Mucosa of descending colon (tissue), 3 donors: ENCODE data around the gene PRSS3. TPM values are rescaled to one million over a fixed set of nuclear protein-coding genes. Genes with fewer than 3 reads are reported as not detected.
A peak's percentile ranks its signal among the peaks of the same experiment; 100 is the strongest.
"Not testable (repeated sequence)": the region's sequence is repeated elsewhere in the genome, so short reads cannot be mapped to it uniquely, and the experiment has no call there.

ENCODE experiments used
- ATAC-seq: fragments of 200-7000 bp; cut with Tn5 transposase; one replicate; pipeline ENCODE4 v1.9.1; 2020; ENCODE audit warnings: mild to moderate bottlenecking, moderate library complexity
- DNase-seq, 3 donors: peaks; one replicate each; pipeline ENCODE4 v3.0.0-alpha.2; 2020
- H3K36me3 ChIP-seq: fragments of 200-600 bp; one replicate; pipeline ENCODE4 v1.8.0; 2021; ENCODE audit warnings: low read depth, mild to moderate bottlenecking
- H3K4me1 ChIP-seq: fragments of 200-600 bp; one replicate; pipeline ENCODE4 v1.8.0; 2021; ENCODE audit warnings: low read depth, mild to moderate bottlenecking
- H3K4me3 ChIP-seq: fragments of 200-600 bp; one replicate; pipeline ENCODE4 v1.8.0; 2021; ENCODE audit warnings: mild to moderate bottlenecking
- H3K9me3 ChIP-seq: fragments of 200-600 bp; one replicate; pipeline ENCODE4 v1.8.0; 2021; ENCODE audit warnings: mild to moderate bottlenecking
- intact Hi-C, 2 donors: fragments of 100-400 bp; cut with DNase I in 1 of 2; cut with micrococcal nuclease in 1 of 2; formaldehyde crosslinking; loops; one replicate each; pipeline versions ENCODE4 v1.11.0 to v1.11.1; 2022; cut with DNase I, micrococcal nuclease
- total RNA-seq, 3 donors: library from RNA; stranded (reverse); fragmentation: NEBNext Ultra II Directional in 2 of 3; extraction: Animal tissue kit (Norgen Biotek cat#: 25700) in 2 of 3; gene quantifications; one replicate each; pipeline versions ENCODE4 v1.2.1 to v1.2.4, GENCODE V29; 2021 to 2023
- TF ChIP-seq, protein P1 (sequence below): fragments of 200-600 bp; IDR thresholded peaks from one replicate; pipeline ENCODE4 v1.8.0; 2022; ENCODE audit warnings: antibody characterized with exemption, mild to moderate bottlenecking
- donor health status: DM: no; HTN: no; CAD: no; lungs with moderate emphysema.
- donor health status: DM: no; HTN: no; CAD: no.
- donor health status: DM: no; HTN: yes; CAD: no.

PRSS3 gene
- total RNA-seq, 3 donors from 2014 or later, result 107 to 326 (median 174) TPM

DNA sequence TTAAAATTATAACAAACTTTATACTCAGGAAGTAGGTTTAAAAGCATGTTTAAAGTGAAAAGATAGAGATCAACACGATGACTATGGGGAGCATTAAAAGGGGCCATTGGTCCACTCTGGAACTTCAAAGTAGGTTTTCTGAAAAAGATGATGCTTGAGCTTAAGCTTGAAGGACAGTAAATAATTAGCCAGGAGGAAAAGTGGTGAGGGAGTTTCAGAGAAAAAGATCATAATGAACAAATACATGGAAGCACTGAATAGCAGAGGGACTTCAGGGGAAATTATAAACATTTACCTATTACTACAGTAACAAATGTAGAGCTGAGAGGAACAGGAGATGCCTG is 13.6 kb downstream of the PRSS3 start:
- DNase-seq, intact Hi-C loops, H3K36me3 ChIP-seq, H3K9me3 ChIP-seq, H3K4me1 ChIP-seq, ATAC-seq, H3K4me3 ChIP-seq: not testable (repeated sequence)

DNA sequence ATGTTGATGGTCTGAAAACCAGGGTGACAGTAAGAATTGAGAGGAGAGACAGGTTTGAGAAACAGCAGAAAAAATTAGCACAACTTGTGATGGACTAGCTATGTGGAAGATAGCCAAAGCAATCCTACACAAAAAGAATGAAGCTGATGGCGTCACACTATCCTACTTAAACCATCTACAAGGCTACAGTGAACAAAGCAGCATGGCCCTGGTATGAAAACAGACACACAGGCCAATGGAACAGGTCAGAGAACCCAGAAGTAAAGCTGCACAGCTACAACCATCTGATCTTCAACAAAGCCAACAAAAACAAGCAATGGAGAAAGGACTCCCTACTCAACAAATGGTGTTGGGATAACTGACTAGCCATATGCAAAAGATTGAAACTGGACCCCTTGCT is 14.1 kb downstream of the PRSS3 start:
- H3K36me3 ChIP-seq, result no peaks in the 10 kb centered on the region
- DNase-seq (no peak), ATAC-seq (no peak)
- H3K4me1 ChIP-seq, result peaks cover 6% of the 10 kb centered on the region
- no peaks in the 10 kb centered on the region for H3K9me3 ChIP-seq
- H3K4me3 ChIP-seq, result no peak overlapping the region
- TF ChIP-seq, protein P1, sequence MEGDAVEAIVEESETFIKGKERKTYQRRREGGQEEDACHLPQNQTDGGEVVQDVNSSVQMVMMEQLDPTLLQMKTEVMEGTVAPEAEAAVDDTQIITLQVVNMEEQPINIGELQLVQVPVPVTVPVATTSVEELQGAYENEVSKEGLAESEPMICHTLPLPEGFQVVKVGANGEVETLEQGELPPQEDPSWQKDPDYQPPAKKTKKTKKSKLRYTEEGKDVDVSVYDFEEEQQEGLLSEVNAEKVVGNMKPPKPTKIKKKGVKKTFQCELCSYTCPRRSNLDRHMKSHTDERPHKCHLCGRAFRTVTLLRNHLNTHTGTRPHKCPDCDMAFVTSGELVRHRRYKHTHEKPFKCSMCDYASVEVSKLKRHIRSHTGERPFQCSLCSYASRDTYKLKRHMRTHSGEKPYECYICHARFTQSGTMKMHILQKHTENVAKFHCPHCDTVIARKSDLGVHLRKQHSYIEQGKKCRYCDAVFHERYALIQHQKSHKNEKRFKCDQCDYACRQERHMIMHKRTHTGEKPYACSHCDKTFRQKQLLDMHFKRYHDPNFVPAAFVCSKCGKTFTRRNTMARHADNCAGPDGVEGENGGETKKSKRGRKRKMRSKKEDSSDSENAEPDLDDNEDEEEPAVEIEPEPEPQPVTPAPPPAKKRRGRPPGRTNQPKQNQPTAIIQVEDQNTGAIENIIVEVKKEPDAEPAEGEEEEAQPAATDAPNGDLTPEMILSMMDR, result no peak
- intact Hi-C loops, result no loop called here

DNA sequence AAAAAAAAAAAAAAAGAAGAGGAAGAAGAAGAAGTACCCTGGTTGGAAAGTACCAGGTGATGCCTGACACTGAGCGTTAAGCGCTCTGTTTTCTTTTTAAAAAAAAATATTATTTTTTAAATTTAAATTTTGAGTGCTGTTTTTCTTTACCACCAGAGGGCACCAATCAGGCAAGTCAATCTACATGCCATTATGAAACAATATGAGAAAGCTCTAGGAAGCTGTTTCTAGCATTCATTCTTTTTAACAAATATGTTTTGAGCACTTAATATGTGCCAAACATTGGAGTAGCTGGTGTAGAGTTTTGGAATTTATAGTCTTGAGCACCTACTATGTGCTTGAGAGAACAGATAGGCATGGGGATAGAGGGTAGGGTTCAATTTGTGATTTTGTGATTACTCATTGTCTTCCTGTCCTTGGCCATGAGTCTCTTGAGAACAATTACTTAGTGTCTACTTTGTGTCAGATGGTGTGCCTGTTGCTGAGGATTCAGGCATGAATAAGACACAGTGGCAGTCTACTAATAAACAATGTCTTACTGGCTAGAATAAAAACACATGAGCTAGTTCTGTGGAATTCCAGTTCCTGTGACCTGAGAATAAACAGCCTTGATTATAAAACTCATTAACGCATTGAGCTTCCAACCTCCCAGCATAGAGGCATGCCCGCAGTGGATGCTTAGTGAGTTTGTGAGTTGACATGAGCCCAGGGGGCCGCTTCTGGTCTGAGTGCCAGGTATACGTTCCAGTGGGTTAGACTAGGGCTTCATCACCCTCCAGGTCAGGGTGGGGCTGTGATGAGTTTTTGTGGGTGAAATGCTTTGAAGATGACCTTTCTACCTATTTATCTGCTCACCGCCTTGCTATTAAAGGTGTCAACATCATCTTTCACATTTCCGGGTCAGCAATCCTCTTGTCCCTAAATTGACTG is 18.6 kb downstream of the PRSS3 start:
- ATAC-seq, result no peak
- H3K4me3 ChIP-seq, result no peak overlapping the region
- TF ChIP-seq, protein P1, result peak; percentile 59
- peaks cover 19% of the 10 kb centered on the region for H3K4me1 ChIP-seq
- H3K9me3 ChIP-seq, result no peaks in the 10 kb centered on the region
- no peaks in the 10 kb centered on the region for H3K36me3 ChIP-seq
- intact Hi-C loops, result loop anchor here in 1 of 2 donors (5.0 kb wide), 1 partner anchor 38 kb away; no protein-coding TSS in a partner anchor
- DNase-seq, result peak in 1 of 3 donors; percentile 35

DNA sequence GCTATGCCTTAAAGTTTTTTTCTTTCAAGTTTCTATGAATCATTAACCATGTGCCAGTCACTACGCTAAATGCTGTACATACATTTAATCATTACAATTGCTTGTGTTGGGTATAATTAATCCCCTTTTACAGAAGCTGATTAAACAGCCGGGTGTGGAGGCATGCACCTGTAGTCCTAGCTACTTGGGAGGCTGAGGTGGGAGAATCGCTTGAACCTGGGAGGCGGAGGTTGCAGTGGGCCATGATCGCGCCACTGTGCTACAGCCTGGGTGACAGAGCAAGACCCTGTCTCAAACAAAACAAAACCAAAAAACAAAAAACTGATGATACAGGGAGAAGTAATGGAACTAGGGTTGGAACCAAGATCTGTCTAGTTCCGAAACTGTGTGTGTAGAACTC is 20.4 kb downstream of the PRSS3 start:
- DNase-seq, result no peak

DNA sequence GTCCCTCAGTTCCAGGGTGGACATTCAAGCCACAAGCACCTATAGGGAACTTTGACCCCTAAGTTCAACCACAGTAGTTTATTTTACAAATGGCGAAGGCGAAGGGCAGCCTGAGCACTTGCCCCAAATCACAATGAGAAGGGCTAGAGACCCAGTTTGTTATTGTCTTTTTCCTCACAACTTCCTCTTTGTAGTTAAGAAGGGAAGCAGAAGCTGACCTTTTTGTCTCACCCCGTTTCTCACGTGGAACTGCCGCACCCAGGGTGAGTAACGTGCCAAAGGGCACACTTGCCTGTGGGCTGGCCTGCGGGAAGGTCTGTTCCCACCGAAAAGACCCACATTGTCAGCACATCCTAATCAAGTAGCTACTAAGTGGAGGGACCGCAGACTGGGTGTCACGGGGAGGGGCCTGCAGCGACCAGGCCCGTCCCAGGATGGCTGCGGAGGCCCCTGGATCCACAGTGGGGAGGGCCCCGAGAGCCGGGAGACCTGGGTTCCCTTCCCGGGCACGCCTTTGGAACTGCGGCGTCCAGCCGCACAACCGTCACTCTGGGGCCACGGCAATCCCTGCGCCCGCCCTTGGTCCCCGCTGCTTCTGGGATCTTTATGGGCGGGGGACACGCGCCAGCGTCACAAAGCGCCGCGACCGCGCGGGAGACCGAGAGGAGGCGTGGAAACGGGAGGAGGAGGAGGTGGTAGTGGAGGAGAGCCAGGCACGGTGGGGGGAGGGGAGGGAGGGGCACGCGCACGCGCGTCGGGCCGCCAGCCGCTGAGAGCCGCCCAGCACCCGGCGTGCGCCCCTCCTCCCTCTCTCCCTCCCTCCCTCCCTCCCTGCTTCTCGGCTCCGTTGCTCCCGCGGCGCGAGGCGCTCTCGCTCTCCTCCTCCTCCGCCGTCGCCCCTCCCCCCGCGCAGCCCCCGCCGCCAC is 21.2 kb downstream of the PRSS3 start, which contains the start of gene UBE2R2:
Gene UBE2R2 (plus strand): TSS at position 834 of the 926 bp plus-strand sequence. CDS start 598 bp downstream, outside the sequence.
- Histone ChIP-seq H3K4me3 (peak within 1 kb of the TSS; percentile 84), H3K36me3 (no peaks in the 10 kb centered on the region), H3K4me1 (peaks cover 29% of the 10 kb centered on the region), H3K9me3 (no peaks in the 10 kb centered on the region)
- DNase-seq, result peak; percentile 94 to 97 (median 97)
- TF ChIP-seq, protein P1, result no peak
- peak; percentile 89 for ATAC-seq
- intact Hi-C loops, result no loop called here

More for the DNA sequence above, 20.4 kb downstream of the PRSS3 start:
- no peak overlapping the region for H3K4me3 ChIP-seq
- peaks cover 29% of the 10 kb centered on the region for H3K4me1 ChIP-seq
- H3K9me3 ChIP-seq, result no peaks in the 10 kb centered on the region
- intact Hi-C loops, result no loop called here
- ATAC-seq, result no peak
- TF ChIP-seq, protein P1, result no peak
- no peaks in the 10 kb centered on the region for H3K36me3 ChIP-seq
